Heart right ventricle (tissue), 16 donors: Measurements from ENCODE around the gene VIL1. TPM values are rescaled to one million over a fixed set of nuclear protein-coding genes. Genes with fewer than 3 reads are reported as not detected.

ENCODE experiments used
- ATAC-seq, 8 donors: fragments of 200-7000 bp; cut with Tn5 transposase; one replicate each; pipeline ENCODE4 v1.9.1; 2020; ENCODE audit warnings: mild to moderate bottlenecking in 8 of 8, moderate library complexity in 8 of 8, moderate number of reproducible peaks in 1 of 8
- DNase-seq, 2 donors: peaks; one replicate each; pipeline ENCODE4 v3.0.0-alpha.2; 2020
- H3K27ac ChIP-seq, 10 donors: fragments of 200-600 bp; sonication (generic) in 2 of 10; one replicate each; pipeline versions ENCODE4 v1.5.0 to v1.8.0; 2020 to 2022; ENCODE audit warnings: mild to moderate bottlenecking in 3 of 10
- H3K27me3 ChIP-seq, 7 donors: fragments of 200-600 bp; one replicate each; pipeline ENCODE4 v1.8.0; 2021 to 2022; ENCODE audit warnings: mild to moderate bottlenecking in 2 of 7
- H3K36me3 ChIP-seq, 9 donors: fragments of 200-600 bp; sonication (generic) in 1 of 9; one replicate each; pipeline versions ENCODE4 v1.5.0 to v1.8.0; 2020 to 2022; ENCODE audit warnings: mild to moderate bottlenecking in 2 of 9
- H3K4me1 ChIP-seq, 9 donors: fragments of 200-600 bp; sonication (generic) in 1 of 9; one replicate each; pipeline versions ENCODE4 v1.5.0 to v1.8.0; 2020 to 2022; ENCODE audit warnings: mild to moderate bottlenecking in 4 of 9
- H3K4me3 ChIP-seq, 10 donors: fragments of 200-600 bp; sonication (generic) in 2 of 10; one replicate each; pipeline versions ENCODE4 v1.5.0 to v1.8.0; 2020 to 2022; ENCODE audit warnings: mild to moderate bottlenecking in 7 of 10, moderate library complexity in 2 of 10
- H3K9me3 ChIP-seq, 11 donors: fragments of 200-600 bp in 10 of 11; sonication (generic) in 2 of 11; one replicate each; pipeline versions ENCODE4 v1.5.0 to v1.8.0; 2013 to 2022; ENCODE audit warnings: mild to moderate bottlenecking in 2 of 11, control low read depth in 1 of 11, moderate library complexity in 1 of 11
- WGBS, 2 donors: extraction: QIAGEN DNeasy Blood & Tissue Kit; methylation state at CpG; one replicate each; pipeline ENCODE4 v1.1.7; 2013; ENCODE audit warnings: inconsistent platforms in 1 of 2; 5-methylcytosine and 5-hydroxymethylcytosine counted together
- intact Hi-C, 10 donors: fragments of 100-400 bp; cut with DNase I; formaldehyde crosslinking; loops; one replicate each; pipeline versions ENCODE4 v1.11.1 to v1.14.2; 2022
- polyA plus RNA-seq, 2 donors: library from polyadenylated mRNA; stranded (reverse); fragments of 200-250 nt; gene quantifications; one replicate each; pipeline ENCODE4 v1.2.3, GENCODE V29; 2013
- total RNA-seq, 10 donors: library from RNA; stranded (reverse); fragmentation: NEBNext Ultra II Directional in 3 of 10; extraction: Animal tissue kit (Norgen Biotek cat#: 25700) in 3 of 10; gene quantifications; one replicate each; pipeline versions ENCODE4 v1.2.1 to v1.2.4, GENCODE V29; 2021 to 2023
- TF ChIP-seq, protein P1 (sequence below), 9 donors: fragments of 200-600 bp; sonication (generic) in 2 of 9; IDR thresholded peaks; one replicate each; pipeline versions ENCODE4 v1.5.0 to v1.8.0; 2021 to 2022; ENCODE audit warnings: antibody characterized with exemption in 9 of 9, mild to moderate bottlenecking in 5 of 9, moderate library complexity in 1 of 9
- donor health status: Arrhythmogenic right ventricular cardiomyopathy.
- donor health status: ischemic (EF 13 %, LVEDD 7.1; RV severe dilation, severe dysfunction).
- donor health status: healthy with polysubstance abuse.
- donor health status: DM: no; HTN: yes; CAD: no.
- donor health status: DM: no; HTN: no; CAD: no.
- donor health status: ischemic (EF 25% LVEDD 6.9; RV normal size, moderate dysfunction).
- donor health status: ischemic (EF 25% LVEDD 5.7; RV mildly dilated, moderate dysfunction).
- donor health status: healthy.
- donor health status: DM: yes; HTN: yes; CAD: no.
- donor health status: Ischemic cardiomyopathy.
- donor health status: ischemic (EF 35%, LVEDD 5.7; RV mildly dilated, moderate dysfunction).
- donor health status: nonischemic (EF 11% LVEDD 7.7; RV severe dilation, severe dysfunction).
- donor health status: DM: yes; HTN: yes; CAD: no.
- donor health status: PGD.
- donor health status: ischemic (EF 29% LVEDD 5.4; RV normal size, mild dysfunction).
- donor health status: nonischemic (EF 23%, LVEDD 6.1; RV moderate dilation, normal function).

VIL1 gene
- total and polyA plus RNA-seq, 12 donors = 0.06 TPM; not detected in 11

DNA sequence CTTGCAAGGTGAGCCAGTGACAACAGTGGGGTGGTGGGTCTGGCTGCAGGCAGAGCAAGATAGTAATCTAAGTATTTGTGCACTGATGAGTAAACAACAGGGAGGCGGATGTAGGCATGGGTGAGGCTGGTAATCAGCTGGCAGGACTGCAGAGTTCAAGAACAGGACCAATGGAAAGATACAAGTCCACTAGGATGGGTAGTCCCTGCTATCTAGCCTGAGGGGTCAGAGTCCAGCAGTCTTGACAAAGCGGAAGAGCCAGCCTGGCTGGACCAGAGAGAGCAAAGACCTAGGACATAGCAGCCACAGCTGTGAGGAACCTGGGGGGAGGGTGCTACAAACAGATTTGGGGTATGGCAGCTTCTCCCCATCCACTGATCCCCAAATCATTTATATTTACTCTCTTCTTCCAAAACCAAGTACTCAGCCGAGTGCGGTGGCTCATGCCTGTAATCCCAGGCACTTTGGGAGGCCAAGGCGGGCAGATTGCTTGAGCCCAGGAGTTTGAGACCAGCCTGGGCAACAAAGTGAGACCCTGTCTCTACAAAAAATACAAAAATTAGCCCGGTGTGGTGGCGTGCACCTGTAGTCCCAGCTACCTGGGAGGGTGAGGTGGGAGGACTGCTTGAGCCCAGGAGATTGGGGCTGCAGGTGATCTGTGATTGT, 25.9 kb downstream of the VIL1 start:
- intact Hi-C loops = no loop called here
- peaks cover 0 to 45% (median 0%) of the 10 kb centered on the region in 9 donors for H3K36me3 ChIP-seq
- no peaks in the 10 kb centered on the region for H3K4me1 ChIP-seq
- H3K27me3 ChIP-seq = no peaks in the 10 kb centered on the region
- H3K27ac ChIP-seq = no peak overlapping the region
- TF ChIP-seq, protein P1, sequence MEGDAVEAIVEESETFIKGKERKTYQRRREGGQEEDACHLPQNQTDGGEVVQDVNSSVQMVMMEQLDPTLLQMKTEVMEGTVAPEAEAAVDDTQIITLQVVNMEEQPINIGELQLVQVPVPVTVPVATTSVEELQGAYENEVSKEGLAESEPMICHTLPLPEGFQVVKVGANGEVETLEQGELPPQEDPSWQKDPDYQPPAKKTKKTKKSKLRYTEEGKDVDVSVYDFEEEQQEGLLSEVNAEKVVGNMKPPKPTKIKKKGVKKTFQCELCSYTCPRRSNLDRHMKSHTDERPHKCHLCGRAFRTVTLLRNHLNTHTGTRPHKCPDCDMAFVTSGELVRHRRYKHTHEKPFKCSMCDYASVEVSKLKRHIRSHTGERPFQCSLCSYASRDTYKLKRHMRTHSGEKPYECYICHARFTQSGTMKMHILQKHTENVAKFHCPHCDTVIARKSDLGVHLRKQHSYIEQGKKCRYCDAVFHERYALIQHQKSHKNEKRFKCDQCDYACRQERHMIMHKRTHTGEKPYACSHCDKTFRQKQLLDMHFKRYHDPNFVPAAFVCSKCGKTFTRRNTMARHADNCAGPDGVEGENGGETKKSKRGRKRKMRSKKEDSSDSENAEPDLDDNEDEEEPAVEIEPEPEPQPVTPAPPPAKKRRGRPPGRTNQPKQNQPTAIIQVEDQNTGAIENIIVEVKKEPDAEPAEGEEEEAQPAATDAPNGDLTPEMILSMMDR (IDR thresholded peaks at IDR 0.05) = no peak
- H3K4me3 ChIP-seq = no peak overlapping the region
- ATAC-seq (no peak), DNase-seq (no peak)
- WGBS, 2 donors = 97% methylated on average over 7 of the region's 7 CpGs
- no peaks in the 10 kb centered on the region for H3K9me3 ChIP-seq

DNA sequence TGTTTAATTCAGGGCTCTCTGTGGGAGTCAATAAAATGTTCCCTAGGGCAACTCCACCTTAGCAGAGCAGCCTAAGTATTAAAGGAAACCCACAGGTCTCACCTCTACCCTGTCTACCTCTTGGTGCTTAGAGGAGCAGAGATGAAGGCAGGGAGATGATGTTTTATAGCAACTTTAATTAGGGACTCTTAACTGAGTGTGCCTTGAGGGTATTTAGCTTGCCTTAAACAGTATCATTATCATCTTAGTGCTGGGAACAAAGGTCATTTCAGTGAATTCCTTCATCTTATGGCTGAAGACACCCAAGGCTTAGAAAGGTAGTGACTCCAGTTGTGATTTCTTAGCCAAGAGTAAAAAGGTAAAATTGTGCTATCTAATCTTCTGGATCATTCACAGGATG, 26.7 kb downstream of the VIL1 start:
- ATAC-seq (no peak), DNase-seq (no peak)
- TF ChIP-seq, protein P1 (IDR thresholded peaks at IDR 0.05) = no peak
- Histone ChIP-seq H3K36me3 (peaks cover 0 to 52% (median 0%) of the 10 kb centered on the region in 9 donors), H3K4me3 (no peak overlapping the region), H3K9me3 (no peaks in the 10 kb centered on the region), H3K4me1 (no peaks in the 10 kb centered on the region), H3K27me3 (no peaks in the 10 kb centered on the region), H3K27ac (no peak overlapping the region)
- intact Hi-C loops = no loop called here

DNA sequence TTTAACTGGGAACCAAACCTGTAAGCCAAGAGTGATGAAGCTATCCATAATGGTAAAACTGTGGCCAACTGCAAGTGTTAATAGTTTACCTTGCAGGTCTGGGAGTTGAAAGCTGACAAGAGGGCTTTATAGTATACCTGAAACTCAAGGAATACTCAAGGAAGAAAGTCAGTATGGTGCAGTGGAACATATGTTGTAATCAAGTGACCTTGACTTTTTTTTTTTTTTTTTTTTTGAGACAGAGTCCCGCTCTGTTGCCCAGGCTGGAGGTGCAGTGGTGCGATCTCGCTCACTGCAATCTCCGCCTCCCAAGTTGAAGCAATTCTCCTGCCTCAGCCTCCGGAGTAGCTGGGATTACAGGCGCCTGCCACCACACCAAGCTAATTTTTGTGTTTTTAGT, 27.6 kb downstream of the VIL1 start:
- TF ChIP-seq, protein P1 (IDR thresholded peaks at IDR 0.05) = no peak
- ATAC-seq (no peak), DNase-seq (no peak)
- H3K9me3 ChIP-seq = no peaks in the 10 kb centered on the region
- no peaks in the 10 kb centered on the region for H3K4me1 ChIP-seq
- H3K4me3 ChIP-seq = no peak overlapping the region
- H3K36me3 ChIP-seq = peaks cover 0 to 59% (median 0%) of the 10 kb centered on the region in 9 donors
- 98 to 99% methylated on average over 6 of the region's 6 CpGs for WGBS, 2 donors
- no peaks in the 10 kb centered on the region for H3K27me3 ChIP-seq
- intact Hi-C loops = no loop called here
- H3K27ac ChIP-seq = no peak overlapping the region

DNA sequence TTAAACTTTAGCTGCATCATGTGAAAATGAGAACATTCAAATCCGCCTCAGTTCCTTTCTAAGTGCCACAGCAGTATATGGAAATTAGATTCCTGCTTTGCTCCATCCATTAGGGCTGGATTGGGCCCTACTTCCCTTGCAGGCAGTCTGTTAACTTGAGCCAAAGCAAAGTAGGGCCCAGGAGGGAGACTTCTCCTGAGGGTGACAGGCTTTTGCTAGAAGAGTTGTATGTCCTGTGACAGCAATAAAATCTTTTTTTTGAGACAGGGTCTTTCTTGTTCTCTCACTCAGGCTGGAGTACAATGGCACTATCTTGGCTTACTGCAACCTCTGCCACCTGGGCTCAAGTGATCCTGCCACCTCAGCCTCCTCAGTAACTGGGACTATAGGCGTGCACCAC, 28.1 kb downstream of the VIL1 start:
- Histone ChIP-seq H3K4me3 (no peak overlapping the region), H3K4me1 (no peaks in the 10 kb centered on the region), H3K27ac (no peak overlapping the region), H3K9me3 (no peaks in the 10 kb centered on the region), H3K27me3 (no peaks in the 10 kb centered on the region), H3K36me3 (peaks cover 0 to 64% (median 0%) of the 10 kb centered on the region in 9 donors)
- DNase-seq (no peak), ATAC-seq (no peak)
- TF ChIP-seq, protein P1 (IDR thresholded peaks at IDR 0.05) = no peak
- 95 to 100% methylated on average over 2 of the region's 2 CpGs for WGBS, 2 donors
- intact Hi-C loops = no loop called here
